ENCODE results near the gene WDFY4.

DNA sequence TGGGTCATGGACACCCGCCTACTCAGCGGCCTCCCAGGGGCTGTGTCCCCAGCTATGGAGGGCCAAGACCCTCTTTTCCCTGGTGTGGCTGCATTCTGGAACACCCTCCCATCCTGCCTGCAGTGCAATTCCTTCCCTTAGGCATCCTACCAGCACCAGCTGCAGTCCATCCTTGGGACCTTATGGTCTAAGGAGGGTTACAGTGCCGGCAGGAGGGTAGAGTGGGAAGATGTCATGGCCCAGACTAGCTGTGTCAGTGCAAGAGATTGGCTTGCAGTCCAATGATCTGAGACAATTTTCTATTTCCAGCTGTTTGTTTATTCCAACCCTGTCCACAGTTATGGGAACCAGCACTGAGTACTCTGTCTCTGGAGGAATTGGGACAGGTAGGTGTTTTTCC, 92.4 kb downstream of the WDFY4 start:
- TF ChIP-seq EZH2 (IDR thresholded peaks at IDR 0.05) (no peak), YY1 (IDR thresholded peaks at IDR 0.05; ENCODE audit: extremely low read depth, insufficient replicate concordance, low read depth, low read length) (no peak), ZNF274 (IDR thresholded peaks at IDR 0.05; ENCODE audit: low read depth, low read length) (no peak)
- TF ChIP-seq, protein P1, sequence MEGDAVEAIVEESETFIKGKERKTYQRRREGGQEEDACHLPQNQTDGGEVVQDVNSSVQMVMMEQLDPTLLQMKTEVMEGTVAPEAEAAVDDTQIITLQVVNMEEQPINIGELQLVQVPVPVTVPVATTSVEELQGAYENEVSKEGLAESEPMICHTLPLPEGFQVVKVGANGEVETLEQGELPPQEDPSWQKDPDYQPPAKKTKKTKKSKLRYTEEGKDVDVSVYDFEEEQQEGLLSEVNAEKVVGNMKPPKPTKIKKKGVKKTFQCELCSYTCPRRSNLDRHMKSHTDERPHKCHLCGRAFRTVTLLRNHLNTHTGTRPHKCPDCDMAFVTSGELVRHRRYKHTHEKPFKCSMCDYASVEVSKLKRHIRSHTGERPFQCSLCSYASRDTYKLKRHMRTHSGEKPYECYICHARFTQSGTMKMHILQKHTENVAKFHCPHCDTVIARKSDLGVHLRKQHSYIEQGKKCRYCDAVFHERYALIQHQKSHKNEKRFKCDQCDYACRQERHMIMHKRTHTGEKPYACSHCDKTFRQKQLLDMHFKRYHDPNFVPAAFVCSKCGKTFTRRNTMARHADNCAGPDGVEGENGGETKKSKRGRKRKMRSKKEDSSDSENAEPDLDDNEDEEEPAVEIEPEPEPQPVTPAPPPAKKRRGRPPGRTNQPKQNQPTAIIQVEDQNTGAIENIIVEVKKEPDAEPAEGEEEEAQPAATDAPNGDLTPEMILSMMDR (IDR thresholded peaks at IDR 0.05 in 2 of 3, conservative IDR thresholded peaks at IDR 0.05 in 1 of 3; ENCODE audit: borderline replicate concordance in 1 of 3, insufficient read depth in 1 of 3, low read depth in 2 of 3, low read length in 2 of 3), result no peak
- TF ChIP-seq, protein P2, sequence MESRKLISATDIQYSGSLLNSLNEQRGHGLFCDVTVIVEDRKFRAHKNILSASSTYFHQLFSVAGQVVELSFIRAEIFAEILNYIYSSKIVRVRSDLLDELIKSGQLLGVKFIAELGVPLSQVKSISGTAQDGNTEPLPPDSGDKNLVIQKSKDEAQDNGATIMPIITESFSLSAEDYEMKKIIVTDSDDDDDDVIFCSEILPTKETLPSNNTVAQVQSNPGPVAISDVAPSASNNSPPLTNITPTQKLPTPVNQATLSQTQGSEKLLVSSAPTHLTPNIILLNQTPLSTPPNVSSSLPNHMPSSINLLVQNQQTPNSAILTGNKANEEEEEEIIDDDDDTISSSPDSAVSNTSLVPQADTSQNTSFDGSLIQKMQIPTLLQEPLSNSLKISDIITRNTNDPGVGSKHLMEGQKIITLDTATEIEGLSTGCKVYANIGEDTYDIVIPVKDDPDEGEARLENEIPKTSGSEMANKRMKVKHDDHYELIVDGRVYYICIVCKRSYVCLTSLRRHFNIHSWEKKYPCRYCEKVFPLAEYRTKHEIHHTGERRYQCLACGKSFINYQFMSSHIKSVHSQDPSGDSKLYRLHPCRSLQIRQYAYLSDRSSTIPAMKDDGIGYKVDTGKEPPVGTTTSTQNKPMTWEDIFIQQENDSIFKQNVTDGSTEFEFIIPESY (IDR thresholded peaks at IDR 0.05; ENCODE audit: extremely low read depth, insufficient replicate concordance, low read length), result no peak
- TF ChIP-seq, protein P3, sequence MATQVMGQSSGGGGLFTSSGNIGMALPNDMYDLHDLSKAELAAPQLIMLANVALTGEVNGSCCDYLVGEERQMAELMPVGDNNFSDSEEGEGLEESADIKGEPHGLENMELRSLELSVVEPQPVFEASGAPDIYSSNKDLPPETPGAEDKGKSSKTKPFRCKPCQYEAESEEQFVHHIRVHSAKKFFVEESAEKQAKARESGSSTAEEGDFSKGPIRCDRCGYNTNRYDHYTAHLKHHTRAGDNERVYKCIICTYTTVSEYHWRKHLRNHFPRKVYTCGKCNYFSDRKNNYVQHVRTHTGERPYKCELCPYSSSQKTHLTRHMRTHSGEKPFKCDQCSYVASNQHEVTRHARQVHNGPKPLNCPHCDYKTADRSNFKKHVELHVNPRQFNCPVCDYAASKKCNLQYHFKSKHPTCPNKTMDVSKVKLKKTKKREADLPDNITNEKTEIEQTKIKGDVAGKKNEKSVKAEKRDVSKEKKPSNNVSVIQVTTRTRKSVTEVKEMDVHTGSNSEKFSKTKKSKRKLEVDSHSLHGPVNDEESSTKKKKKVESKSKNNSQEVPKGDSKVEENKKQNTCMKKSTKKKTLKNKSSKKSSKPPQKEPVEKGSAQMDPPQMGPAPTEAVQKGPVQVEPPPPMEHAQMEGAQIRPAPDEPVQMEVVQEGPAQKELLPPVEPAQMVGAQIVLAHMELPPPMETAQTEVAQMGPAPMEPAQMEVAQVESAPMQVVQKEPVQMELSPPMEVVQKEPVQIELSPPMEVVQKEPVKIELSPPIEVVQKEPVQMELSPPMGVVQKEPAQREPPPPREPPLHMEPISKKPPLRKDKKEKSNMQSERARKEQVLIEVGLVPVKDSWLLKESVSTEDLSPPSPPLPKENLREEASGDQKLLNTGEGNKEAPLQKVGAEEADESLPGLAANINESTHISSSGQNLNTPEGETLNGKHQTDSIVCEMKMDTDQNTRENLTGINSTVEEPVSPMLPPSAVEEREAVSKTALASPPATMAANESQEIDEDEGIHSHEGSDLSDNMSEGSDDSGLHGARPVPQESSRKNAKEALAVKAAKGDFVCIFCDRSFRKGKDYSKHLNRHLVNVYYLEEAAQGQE (IDR thresholded peaks at IDR 0.05; ENCODE audit: low read depth), result no peak
